HK-2 (cell line): ENCODE results near the gene IQSEC3.
A peak's percentile ranks its signal among the peaks of the same experiment; 100 is the strongest.

Experiments
- DNase-seq: peaks from one replicate; pipeline ENCODE4 v3.0.0-alpha.2; 2018; ENCODE audit not compliant: unreplicated experiment

The IQSEC3 gene

DNA sequence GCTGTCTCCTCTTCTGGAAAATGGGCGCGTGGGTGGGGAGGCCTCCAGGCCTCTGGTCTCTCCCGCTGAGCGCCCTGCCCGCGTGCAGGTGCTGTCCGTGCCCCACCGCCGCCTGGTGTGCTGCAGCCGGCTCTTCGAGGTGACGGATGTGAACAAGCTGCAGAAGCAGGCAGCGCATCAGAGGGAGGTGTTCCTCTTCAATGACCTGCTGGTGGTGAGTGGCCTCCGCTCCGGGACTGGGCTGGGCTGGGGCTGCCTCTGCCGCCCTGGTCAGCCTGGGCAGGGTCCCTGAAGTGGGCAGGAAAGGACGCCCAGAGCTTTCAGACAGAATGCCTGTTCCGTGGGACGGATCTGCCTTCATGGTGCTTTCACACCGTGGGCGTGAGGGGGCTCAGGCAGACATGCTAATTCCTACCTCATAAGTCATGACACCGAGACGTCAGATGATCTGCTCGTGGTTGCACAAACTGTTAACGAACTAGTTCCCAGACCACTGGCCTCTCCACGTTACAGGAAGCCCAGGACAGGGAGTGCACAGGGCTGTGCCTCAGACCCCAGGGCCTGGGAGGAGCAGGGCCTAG lies 96.9 kb downstream of the IQSEC3 start:
- DNase-seq, result no peak

DNA sequence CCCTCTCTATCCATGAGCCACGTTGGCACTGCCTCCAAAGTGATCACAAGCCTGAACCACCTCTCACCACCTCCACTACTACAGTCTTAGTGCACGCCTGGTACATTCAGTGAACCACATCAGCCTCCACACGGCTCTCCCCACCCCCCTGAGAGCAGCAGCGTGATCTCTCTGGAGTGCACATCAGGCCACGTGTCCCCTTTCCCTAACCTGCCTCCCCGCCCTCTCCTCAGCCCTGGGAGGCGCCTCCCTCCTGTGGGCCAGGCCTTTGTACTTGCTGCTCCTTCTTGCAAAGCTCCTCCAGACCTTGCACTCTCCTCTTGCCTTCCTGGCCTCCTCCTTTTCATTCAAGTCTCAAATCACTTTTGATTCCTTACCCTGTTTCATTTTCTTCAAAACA lies 97.6 kb downstream of the IQSEC3 start:
- DNase-seq, result peak; percentile 35

DNA sequence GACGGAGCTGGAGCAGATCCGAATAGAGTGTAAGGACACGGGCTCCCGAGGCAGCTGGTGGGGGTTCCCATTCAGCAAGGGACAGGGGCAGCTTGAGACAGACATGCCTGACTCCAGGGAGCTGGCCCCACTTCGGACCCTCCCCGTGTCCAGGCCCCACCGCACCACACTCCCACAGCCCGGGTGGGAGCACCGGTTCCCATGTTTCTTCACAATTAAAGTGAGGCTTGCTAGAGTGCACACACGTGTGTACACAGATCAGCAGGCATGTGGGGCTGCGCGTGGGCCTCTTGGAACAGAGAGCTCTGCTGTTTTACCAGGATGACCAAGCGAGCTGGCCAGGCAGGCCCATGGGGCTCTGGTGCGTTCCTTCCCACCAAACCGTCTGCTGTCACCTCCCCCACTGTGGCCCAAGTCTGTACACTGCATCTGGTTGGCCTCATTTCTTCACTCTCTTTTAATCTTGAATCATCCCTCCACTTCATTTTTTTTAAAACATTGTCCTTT lies 99.3 kb downstream of the IQSEC3 start:
- no peak for DNase-seq

DNA sequence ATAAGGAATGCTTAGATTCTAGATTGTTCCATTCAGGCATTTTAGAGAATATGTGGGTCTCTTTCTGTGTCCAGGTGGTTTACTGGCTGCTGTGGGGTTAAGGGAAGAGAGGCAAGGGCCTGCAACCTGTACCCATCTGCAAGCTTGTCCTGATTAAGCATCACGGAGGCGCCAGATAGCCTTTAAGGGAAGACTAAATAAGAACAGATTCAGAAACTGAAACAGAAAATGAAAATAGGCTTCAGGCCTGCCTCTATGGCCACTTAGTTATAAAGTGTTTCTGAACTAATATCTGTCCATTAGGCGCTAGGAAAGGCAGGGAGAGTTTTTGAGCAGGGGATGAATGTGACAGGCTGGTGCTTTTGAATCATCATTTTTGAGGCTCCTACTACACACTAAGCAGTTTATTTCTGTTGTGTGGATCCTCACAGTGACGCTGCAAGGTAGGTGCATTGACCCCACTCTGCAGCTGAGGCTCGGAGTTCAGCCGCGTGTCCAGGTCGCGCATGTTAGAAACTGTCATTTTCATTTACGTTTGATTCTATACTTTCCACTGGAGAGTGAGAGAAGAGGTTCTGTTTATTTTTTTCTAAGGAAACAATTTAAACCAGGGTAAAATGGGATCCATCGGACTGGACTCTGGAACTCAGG lies 100.0 kb downstream of the IQSEC3 start:
- no peak for DNase-seq

DNA sequence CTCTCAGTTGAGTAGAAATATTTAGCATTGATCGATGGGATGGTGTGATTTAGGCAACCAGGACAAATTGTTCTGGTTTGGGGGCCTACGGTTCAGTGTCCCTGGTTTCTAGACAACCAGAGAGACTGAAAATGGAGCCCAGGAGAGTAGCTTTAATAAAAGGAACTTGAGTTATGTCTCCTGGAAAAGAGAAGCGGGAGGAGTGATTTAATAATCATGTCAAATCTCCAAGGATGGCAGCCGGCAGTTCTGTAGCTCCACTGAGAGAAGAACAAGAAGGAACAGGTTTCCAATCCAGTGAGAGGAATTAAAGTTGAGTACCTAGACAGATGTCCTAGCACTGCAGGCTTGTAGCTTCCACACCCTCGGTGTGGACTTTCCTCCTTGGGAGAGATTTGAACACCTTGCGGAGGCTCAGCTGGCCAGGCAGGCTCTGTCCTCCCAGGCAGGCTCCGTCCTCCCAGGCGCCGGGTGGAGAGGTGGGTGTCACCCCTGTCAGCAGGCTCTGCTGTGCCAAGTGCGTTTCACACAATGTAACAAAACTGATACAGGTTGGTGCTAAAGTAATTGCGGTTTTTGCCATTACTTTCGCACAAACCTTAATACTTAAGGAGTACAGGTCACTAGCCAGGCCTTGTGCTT lies 101.5 kb downstream of the IQSEC3 start:
- DNase-seq, result no peak

DNA sequence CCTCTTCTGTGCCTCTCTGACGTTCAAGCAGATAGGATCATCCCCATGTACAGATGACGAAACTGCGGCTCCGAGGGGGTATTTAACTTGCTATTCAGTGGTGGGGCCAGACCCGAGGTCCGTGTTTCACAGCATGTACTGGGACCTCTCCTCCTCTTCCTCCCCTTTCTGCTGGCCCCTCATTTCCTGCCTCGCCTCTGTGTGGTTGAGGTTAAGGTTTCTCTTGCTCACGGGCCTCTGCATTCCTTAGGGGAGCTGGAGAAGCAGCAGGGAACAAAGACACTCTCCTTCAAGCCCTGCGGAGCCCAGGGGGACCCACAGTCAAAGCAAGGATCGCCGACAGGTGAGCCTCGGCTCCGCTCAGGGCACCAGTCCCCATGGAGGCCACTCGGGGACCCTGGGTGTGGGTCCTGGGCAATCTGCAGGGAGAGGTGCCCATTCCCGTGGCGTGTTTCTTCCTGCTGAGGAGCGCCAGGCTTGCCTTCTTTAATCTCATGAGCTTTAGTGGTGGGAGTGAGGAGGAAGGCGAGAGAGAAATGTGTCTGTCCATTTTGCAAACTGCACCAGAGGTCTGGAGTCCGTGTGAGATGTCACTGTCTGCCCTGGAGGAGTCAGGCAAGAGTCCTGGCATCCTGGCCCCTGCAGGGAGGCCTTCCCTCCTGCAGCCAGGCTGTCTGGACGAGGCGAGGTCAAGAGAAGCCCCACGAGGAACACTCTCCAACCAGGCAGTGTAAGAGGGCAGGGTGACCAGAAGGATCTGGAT lies 102.4 kb downstream of the IQSEC3 start:
- DNase-seq, result no peak

DNA sequence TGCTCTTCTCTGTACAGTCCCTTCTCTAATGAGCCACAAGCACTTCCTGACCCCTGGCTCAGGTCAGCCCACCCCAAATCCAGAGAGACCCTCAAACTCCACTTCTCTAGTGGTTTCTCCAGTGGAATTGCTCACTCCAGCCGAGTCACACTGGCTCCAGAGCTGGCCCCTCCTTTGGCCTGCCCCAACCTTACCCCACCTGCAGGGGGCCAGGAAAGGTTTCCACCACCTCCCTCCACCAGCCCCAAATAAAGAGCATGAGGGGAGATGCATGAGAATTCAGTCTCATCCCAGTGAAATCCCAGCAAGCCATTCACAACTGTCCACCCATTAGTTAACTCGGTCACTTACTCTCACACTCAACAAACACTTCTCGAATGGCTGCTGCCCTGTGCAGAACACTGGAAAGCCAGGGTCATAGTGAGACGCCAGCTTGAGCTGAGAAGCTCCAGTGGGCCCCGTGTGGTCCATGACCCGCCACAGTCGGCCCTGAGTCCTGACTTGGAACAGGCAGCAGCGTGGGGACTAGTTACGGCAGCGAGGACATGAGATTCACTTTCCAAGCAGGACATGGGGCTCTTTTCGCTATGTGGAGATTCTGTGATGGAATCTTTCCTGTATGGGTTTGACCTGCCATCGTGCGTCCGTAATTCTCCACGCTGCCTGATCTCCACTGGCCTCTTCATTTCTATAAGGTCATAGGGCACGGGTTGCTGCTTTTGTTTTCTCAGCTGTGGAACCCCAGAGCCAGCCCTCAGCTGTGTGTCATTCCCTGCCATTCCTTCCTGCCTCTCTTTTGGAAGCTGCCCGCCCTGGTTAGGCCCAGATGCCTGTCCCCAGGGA lies 103.2 kb downstream of the IQSEC3 start:
- no peak for DNase-seq

DNA sequence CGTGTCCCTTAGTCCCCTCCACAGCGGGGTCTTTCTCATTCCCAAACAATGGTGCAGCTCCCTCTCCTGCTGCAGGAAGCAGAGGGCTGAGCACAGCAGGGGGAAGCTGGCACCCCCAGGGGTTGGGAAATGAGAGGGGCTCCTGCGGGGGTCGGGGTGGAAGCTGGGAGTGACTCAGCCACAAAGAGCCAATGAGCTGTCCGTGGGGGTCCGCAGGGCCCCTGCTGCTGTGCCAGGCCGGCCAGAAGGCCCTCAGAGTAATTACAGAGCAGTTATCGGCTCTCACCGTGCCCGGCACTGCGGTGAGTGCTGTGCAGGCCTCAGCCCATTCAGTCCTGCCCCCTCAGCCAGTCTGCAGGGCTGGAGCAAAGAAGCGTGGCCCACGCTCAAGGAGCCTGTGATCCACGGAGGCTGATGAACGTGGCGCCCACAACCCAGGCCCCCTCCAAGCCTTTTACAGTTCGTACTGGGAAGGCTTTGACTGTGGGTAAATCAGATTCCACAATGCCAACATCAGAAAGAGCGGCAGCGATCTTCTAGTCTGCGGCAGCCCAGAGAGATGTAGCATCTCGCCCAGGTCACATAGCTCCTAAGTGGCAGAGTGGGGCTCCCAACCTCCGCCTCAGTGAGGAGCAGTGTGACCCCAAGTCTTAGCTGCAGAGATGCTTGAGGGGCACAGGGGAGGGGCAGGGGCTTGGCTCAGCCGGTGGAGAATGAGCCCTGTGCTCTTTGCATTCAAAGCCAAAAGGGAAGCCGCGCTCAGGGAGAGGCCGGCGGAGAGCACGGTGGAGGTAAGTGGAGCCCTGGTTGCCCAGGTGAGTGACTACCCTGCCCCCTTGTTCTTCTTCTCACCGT lies 104.0 kb downstream of the IQSEC3 start:
- DNase-seq, result no peak

DNA sequence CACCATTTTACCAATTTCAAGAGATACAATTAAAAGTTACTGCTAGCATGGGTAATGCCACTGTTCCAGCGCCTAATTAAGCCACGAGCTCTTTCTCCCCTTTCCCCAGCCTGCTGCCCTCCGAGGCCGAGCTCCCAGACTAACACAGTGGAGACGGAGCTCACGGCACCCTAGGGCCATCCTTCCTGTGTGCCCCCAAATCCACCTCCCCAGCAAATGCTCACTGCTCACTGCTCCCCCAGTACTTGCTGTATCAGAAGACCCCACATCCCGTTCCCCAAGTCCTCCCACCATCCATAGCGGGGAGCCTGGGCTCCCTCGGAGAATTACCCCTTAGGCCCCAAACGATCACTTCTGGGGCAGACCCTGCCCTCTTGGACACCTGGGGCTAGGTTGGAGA lies 104.7 kb downstream of the IQSEC3 start:
- DNase-seq, result no peak

DNA sequence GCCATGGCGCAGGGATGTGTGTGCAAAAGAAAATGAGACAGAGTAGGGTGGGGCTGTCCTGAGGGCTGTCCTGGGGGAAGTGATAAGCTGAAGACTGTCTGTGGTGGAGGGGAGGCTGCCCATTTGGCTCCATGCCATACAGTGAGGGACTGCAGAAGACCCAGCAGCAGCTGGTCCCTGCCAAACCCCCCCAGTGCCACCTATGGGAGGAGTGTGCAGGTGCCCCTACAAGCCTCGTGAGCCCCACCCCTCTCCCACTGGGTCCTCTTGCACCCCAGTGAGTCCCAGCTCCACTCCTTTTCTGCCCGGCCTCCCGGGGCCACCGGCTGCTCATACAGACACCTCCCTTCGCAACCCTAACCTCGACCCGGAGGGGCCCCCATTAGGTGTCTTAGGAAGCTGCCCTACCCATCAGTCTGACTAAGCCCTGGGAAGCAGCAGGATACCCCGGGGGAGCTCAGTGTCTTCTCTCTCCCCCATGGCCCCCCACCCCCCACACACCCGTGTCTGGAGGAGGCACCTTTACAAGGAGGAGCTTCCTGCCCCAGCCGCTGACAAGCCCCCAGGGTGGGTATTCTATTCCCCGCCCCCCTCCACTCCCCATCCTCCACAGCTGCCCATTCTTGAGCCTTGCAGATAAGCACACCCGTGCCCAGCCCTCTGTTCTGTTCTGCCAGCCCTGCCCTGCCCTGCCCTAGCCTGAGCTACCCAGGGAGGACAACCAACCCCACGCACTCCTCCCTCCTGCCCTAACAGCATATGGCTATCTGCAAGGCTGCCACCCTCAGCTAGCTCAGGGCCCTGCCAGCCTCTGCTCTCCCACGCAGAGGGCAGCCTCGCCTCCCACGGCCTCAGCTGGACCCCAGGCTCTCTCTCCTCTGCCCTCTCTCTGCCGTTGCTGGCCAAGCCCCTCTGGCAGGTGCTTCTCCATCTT lies 105.4 kb downstream of the IQSEC3 start:
- DNase-seq, result no peak

DNA sequence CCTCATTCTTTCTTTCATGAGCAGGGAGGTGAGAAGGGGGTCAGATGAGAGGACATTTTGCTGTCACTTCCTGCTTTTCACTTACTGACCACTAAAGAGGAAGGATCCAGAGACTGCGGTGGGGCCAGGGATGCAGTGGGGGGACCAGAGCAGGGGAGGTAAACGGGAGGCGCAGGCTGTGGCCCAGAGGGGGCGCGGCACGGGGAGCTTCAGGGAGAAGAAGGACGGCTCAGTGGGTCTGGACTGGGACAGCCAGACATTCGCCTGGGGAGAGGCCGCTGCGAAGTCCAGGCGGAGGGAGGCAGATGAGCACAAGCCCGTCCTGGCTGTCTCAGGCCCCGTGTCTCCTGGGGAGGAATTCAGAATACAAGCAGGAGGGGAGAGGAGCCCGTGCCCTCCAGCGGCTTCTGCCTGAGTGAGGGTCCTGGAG lies 106.2 kb downstream of the IQSEC3 start:
- DNase-seq, result no peak

DNA sequence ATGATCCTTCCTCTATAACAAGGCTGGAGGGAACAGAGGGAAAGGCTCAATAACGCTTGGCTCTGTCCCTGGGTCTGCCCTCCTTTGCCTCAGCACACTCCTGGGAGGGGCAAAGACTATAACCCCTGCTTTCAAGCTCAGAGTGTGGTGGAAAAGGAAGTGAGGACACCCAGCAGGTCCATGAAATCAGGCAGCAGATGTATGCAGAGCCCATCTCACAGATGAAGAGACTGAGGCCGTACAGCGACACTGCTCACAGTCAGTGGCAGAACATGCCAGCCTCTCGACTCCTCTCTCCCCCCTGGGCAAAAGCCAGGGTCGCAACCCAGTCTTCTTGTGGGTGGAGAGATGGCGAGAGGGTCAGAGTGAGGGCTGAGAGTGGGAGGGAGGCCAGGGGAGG lies 107.6 kb downstream of the IQSEC3 start:
- no peak for DNase-seq

DNA sequence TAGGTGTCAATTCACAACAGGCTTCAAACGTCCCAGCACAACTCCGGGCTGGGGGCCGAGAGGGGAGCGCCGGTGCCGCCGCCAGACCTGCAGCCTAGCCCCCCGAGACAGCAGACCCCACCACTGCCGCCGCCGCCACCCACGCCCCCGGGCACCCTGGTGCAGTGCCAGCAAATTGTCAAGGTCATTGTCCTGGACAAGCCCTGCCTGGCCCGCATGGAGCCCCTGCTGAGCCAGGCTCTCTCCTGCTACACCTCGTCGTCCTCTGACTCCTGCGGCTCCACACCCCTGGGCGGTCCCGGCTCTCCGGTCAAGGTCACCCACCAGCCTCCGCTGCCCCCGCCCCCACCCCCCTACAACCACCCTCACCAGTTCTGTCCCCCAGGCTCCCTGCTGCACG lies 108.0 kb downstream of the IQSEC3 start:
- no peak for DNase-seq

DNA sequence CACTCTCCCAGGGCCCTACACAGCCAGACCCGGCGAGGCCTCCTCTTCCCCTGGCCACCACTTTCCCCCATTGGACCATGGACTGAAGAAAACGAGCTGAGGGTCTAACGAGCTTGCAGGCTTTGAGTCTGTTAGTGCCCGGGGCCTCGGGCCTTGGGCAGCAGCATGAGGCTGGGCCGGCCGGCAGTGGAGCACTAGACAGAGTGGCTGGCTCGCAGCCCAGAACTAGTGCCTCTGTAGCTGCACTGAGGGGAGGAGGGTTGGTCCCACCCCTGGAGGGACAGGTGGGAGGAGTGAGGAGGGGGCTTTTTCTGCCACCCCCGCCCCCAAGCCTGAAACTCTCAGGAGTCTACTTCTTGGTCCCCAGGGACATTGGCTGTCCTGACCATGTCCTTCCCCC lies 108.7 kb downstream of the IQSEC3 start:
- DNase-seq, result no peak

DNA sequence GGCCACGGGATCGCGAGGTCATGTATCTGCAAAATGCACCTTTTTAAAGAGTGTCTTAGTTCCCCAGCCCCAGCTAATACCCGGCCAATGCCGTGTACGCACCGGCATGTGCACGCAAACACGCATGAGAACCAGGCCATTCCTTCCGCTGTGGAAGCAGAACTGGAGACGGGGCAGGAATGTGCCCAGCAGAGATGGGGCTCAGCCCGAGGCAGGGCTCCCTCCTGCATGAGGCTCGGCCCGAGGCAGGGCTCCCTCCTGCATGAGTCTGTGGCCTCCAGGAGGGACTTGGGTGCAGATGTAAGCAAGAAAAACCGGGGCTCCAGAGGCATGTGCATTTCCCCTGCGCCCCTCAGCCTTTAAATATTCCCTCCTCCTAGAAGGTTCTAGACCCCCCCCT lies 109.2 kb downstream of the IQSEC3 start:
- no peak for DNase-seq

DNA sequence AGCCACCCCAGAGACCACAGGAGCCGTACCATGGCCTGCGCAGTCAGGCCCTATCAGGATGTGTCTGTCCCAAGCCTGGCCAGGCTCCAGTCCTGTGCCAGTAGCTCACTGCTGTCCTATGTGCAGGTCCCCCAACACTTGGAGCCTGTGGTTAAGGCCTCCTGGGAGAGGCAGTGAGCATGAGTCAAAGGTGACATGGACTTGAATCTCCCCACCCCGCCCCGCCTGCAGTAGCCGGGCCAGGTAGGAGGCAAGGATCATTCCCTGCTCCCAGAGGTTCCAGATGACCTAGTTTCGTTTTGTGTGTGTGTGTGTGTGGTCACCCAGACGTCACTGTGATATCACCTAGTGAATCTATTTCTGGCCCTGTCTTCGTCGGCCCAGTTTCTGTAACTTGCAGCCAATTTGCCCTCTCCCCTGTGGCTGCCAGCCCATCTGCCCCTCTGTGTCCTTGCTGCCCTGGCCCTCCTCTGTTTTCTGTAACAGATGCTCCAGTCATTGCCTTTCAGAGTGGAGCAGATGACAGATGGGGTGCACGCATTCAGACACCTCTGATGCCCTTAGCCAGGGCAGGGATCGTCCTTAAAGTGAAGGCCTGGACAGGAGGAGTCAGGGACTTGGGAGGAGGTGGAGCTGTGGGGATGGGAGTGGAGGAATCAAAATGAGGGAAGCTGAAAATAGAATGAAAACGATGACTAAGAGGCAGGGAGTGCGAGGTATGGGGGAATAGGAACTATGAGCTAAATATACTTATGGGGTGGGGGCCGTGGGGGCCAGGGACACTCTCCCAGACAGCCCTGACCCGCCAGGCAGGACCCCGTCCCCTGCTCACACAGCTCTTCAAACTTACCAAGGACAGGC lies 110.0 kb downstream of the IQSEC3 start:
- DNase-seq, result peak; percentile 78

DNA sequence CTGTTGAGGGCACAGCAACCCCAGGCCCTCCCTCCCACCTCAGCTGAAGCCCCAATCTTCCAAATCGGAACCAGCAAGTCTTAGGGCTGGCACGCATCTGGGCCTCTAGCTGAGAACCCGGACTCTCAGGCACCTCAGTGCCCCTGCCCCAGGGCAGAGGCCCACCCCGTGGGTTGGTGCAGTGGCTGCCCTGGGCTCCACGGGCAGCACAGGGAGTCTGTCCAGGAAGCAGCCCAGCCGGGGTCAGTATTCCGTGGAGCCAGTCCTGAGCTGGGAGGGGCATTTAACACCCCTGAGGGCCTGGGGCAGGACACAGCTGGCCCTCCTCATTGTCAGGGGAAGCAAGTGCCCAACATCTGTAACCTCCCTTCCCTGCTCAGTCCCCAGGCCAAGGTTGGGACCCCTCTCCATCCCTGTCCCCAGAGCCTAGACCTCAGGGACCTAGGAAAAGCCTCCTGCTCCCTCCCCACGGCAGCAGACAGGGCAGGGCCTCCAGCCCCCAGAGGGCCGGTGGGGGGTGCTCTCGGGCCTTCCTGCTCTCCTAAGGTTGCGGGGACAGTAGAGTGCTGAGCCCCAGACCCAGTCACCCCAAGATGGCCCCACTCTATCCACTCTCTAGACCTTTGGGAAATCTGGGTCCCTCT lies 110.9 kb downstream of the IQSEC3 start:
- DNase-seq, result no peak
